Measurements from ENCODE around the gene GRIA4. TPM values are rescaled to one million over a fixed set of nuclear protein-coding genes. Genes with fewer than 3 reads are reported as not detected.
"Not testable (repeated sequence)": the region's sequence is repeated elsewhere in the genome, so short reads cannot be mapped to it uniquely, and the experiment has no call there.

Gene GRIA4
- total RNA-seq, 1 donor from 2014 or later = 0.49 TPM

- DNase-seq (ENCODE audit: low spot score) = no peak
These were observed 250.2 kb downstream of the GRIA4 start for GRCh38 chr11:105860105-105860504.

- DNase-seq (ENCODE audit: low spot score) = no peak
These were observed 251.4 kb downstream of the GRIA4 start for GRCh38 chr11:105861225-105861624.

GRCh38 chr11:105862736-105863367 lies 253.0 kb downstream of the GRIA4 start:
- no peak for DNase-seq (ENCODE audit: low spot score)

- no peak for DNase-seq (ENCODE audit: low spot score)
These were observed 253.7 kb downstream of the GRIA4 start for GRCh38 chr11:105863523-105863922.

GRCh38 chr11:105867742-105868141 lies 257.9 kb downstream of the GRIA4 start:
- DNase-seq (ENCODE audit: low spot score) = no peak

DNA sequence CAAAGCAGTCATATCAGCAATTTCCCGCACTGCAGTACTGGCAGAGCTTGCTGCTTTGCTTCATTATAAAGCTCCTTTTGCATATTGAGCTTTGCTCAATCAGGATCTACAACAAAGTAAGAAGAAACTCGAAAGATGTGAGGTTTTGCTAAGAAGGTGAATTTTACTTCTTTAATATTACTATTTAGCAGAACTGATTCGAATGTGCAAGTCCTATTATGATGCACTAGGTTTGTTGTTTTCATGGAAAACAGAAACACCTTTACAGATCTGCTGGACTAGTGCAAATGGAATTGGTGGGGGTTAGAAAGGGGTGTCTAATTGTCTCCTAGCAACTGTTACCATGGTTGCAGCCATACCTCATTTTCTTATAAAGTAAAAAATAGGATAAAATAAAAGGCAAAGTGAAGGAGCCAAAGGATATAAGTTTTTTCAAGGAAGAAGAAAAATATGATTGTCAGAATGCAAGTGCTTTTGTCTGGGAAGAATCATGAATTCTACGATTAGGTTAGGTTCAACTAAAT lies 259.0 kb downstream of the GRIA4 start:
- no peak for DNase-seq (ENCODE audit: low spot score)

- no peak for DNase-seq (ENCODE audit: low spot score)
These were observed 260.7 kb downstream of the GRIA4 start for GRCh38 chr11:105870516-105871113.

GRCh38 chr11:105878510-105878909 lies 268.6 kb downstream of the GRIA4 start:
- no peak for DNase-seq (ENCODE audit: low spot score)

GRCh38 chr11:105878927-105879326 lies 269.1 kb downstream of the GRIA4 start:
- not testable (repeated sequence) for DNase-seq (ENCODE audit: low spot score)

- DNase-seq (ENCODE audit: low spot score) = no peak
These were observed 271.2 kb downstream of the GRIA4 start for GRCh38 chr11:105881027-105881426.

GRCh38 chr11:105884436-105884835 lies 274.6 kb downstream of the GRIA4 start:
- DNase-seq (ENCODE audit: low spot score) = no peak

DNA sequence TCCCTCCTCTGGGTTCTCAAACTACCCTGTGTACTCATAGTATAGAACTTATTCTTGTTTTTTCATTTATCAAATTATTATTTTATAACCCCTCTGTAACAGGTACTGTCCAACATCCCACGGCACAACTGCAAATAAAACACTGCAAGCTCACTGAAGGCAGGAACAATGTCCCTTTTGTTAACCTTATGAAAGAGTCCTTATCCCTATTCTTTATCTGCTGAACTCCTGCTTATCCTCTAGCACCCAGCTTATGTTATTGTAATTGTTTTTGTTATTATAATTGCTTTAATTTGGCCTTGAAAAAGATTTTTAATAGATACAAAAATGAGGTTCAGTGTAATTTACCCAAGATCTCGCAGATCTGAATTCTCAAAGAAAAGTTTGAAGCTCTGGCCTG lies 281.8 kb downstream of the GRIA4 start:
- no peak for DNase-seq (ENCODE audit: low spot score)

DNA sequence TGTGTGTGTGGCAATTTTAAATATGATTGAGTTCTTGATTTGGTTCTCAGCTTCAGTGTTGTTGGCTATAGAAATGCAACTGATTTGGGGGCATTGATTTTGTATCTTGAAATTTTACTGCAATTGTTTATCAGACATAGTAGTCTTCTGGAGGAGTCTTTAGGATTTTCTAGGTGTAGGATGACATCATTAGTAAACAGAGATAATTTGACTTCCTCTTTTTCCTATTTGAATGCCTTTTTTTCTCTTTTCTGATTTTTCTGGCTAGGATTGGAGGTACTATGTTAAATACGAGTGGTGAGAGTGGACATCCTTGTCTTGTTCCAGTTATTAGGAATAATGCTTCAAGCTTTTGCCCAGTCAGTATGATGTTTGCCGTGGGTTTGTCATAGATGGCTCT lies 287.3 kb downstream of the GRIA4 start:
- DNase-seq (ENCODE audit: low spot score) = no peak

DNA sequence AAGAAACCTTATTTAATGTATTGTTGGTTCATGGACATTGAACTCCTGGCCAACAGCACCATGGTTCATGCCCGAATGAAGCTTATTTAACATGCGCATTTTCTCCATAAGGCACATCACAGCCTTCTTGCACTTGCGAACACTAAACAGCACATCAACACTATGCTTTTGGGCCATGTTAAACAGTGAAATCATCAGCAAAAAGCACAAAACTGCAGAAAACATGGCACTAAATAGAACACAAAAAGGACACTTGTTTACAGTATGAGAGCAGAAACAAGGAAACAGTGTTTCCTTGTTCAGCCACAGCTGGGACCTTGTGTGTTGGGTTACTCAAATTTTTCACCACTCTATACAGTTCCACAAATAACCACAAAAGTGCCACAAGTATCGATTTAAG lies 289.9 kb downstream of the GRIA4 start:
- no peak for DNase-seq (ENCODE audit: low spot score)

GRCh38 chr11:105900515-105901035 lies 290.7 kb downstream of the GRIA4 start:
- DNase-seq (ENCODE audit: low spot score) = no peak

DNA sequence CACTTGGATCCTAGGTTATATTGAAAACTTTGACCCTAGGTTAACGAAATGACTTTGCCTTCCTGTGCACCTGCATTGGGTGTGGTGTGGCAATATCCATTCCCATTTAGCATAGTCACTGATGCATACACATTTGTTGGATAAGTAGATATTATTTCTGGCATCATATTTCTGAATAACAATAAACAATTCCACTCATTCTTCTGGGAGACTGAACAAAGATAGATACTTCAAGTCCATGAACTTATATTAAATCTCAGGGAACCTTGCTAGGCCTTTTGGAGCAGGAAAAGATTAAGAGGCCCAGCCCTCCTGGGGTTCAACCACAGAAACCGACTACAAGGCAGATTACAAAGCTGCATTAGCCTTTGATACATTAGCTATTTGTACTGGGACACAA lies 293.2 kb downstream of the GRIA4 start:
- DNase-seq (ENCODE audit: low spot score) = no peak

DNA sequence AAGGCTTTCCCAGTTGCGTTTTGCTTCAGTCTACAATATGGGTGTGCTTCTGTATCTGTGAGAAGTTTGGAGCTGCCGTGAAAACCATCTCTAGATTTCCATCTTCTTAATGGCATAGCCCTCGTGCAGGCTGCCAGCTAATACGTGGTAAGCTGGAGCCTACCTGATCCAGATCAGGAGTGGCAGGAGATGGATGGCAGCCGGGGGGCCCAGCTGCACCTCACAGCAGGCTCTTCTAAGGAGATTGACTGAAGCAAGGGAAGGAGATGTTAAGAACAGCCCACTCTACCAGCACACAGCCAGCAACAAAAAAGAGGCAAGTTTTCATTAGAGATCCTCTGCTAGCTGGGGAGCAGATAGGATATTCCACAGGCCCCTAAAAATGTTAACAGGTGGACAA lies 296.6 kb downstream of the GRIA4 start:
- no peak for DNase-seq (ENCODE audit: low spot score)

- no peak for DNase-seq (ENCODE audit: low spot score)
These were observed 297.4 kb downstream of the GRIA4 start for GRCh38 chr11:105907319-105907718.

DNA sequence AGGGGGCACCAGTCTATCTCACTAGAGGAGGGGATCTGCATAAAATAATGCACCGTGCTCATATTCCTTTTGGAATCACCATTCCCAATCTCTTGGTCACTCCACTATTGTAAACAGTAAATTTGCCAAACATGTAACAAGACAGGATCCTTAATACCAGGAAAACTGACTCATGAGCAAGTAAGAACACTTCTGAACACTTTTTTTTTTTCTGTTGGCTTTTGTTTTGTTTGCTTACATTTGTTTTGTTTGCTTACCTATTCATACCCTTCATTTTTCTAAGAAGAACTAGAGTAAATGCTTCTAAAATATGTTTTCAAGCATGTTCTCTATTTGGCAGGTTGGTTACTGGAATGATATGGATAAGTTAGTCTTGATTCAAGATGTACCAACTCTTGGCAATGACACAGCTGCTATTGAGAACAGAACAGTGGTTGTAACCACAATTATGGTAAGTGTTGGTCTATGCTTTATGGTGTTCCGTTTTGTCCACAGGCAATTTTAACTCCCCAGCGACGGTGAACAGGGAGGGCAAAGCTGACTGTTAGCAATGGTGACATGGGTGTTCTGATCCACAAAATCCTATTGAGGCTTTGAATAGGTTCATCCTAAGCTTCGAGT lies 300.3 kb downstream of the GRIA4 start:
- no peak for DNase-seq (ENCODE audit: low spot score)

- no peak for DNase-seq (ENCODE audit: low spot score)
These were observed 301.6 kb downstream of the GRIA4 start for GRCh38 chr11:105911454-105911853.

- no peak for DNase-seq (ENCODE audit: low spot score)
These were observed 302.8 kb downstream of the GRIA4 start for GRCh38 chr11:105912666-105913065.

DNA sequence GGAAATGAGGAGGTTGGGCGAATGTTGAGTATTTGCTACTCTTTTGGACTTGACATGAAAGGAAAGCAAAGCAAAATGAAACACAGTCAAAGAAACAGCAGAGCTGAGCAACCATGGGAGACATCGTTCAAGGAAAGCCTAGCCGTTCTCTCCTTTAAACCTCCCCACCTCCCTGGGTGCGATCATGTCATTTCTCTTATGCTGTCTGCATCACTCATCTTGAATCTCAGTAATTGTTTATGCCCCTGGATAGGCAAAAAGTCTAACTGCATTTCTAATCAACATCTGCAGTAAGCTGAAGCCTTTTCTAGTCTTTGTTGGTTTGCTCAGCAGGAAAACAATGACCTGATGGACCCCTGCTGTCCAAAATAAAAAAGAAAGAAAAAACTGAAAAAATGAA lies 305.1 kb downstream of the GRIA4 start:
- DNase-seq (ENCODE audit: low spot score) = no peak

GRCh38 chr11:105918039-105918438 lies 308.2 kb downstream of the GRIA4 start:
- no peak for DNase-seq (ENCODE audit: low spot score)
